WERI-Rb-1 (cell line): ENCODE measurements around the gene CARHSP1.

Source experiments
- DNase-seq: peaks from one replicate; pipeline ENCODE4 v3.0.0-alpha.2; 2020
- H3K27ac ChIP-seq: fragments of 250-450 bp; sonication (Bioruptor Pico); 2 replicates; pipeline ENCODE4 v1.5.1; 2020; ENCODE audit warnings: mild to moderate bottlenecking, moderate library complexity
- H3K27me3 ChIP-seq: fragments of 250-450 bp; sonication (Bioruptor Pico); 2 replicates; pipeline ENCODE4 v1.5.1; 2021; ENCODE audit warnings: mild to moderate bottlenecking, low read depth, moderate library complexity; ENCODE audit not compliant: insufficient read depth, severe bottlenecking
- H3K36me3 ChIP-seq: fragments of 250-450 bp; sonication (Bioruptor Pico); 2 replicates; pipeline ENCODE4 v1.5.1; 2020; ENCODE audit warnings: mild to moderate bottlenecking, moderate library complexity
- H3K4me3 ChIP-seq: 2 replicates; pipeline ENCODE4 v1.5.1; 2011; ENCODE audit warnings: low read depth, mild to moderate bottlenecking, control low read depth, low read length
- H3K9me3 ChIP-seq: fragments of 250-450 bp; sonication (Bioruptor Pico); 2 replicates; pipeline ENCODE4 v1.5.1; 2021; ENCODE audit warnings: mild to moderate bottlenecking, moderate library complexity; ENCODE audit not compliant: severe bottlenecking
- CTCF ChIP-seq: IDR thresholded peaks from 2 replicates; pipeline ENCODE4 v1.5.1; 2011; ENCODE audit warnings: low read depth, mild to moderate bottlenecking, control low read depth, inconsistent platforms, low read length

The CARHSP1 gene

DNA sequence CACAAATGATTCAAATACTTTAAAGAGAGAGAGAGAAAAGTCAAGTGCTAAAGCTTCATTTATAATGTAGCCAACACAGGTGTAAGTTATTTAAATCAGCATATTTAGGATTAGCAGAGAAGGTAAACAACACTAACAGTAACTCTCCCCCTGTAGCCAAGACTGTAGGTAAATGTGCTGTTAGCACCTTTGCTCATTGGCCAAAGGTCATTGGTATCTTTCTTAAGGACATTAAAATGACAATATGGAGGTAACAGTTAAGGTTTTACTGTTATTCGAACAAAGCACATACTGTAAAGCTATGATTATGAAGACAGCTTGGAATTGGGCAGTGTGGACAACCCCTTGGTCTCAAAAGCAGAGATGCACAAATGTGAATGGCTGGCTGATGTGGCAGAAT is 42.0 kb upstream of the CARHSP1 start:
- peaks cover 98% of the 10 kb centered on the region for H3K36me3 ChIP-seq
- H3K9me3 ChIP-seq: no peaks in the 10 kb centered on the region
- no peak overlapping the region for H3K27ac ChIP-seq
- TF ChIP-seq CTCF: no peak
- H3K4me3 ChIP-seq: no peak overlapping the region
- DNase-seq: no peak
- no peaks in the 10 kb centered on the region for H3K27me3 ChIP-seq

DNA sequence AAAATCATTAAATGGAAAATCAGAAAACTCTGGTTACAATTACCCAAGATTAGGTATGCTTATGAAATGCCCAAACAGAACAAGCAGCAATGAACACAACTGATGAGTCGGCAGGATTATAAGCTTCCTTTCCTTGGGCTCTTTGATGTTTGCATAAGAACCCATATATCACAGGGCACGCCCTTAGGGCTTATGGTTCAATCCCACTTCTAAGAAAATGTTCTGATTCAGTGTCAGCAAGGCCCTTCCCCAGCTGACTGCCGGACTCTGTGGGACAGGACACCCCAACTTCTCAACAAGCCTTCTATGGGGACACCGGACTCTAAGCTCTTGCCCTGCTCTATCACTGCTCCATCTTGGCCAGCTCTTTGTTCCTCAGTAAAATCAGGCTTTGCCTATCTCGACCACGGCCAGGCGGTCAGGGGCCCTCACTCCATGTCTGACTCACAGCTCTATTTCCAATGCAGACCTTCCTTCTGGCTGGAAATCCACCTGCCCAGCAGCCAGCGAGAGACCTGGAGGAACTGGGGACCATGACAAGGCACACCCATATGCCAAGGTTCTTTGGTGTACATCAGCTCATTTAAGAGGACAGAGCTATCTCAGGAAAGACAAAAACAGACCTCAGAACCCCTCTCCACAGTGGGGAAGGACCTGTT is 40.1 kb upstream of the CARHSP1 start:
- DNase-seq: no peak
- Histone ChIP-seq H3K4me3 (no peak overlapping the region), H3K36me3 (peaks cover 98% of the 10 kb centered on the region), H3K27ac (no peak overlapping the region), H3K9me3 (no peaks in the 10 kb centered on the region), H3K27me3 (no peaks in the 10 kb centered on the region)
- no peak for TF ChIP-seq CTCF

DNA sequence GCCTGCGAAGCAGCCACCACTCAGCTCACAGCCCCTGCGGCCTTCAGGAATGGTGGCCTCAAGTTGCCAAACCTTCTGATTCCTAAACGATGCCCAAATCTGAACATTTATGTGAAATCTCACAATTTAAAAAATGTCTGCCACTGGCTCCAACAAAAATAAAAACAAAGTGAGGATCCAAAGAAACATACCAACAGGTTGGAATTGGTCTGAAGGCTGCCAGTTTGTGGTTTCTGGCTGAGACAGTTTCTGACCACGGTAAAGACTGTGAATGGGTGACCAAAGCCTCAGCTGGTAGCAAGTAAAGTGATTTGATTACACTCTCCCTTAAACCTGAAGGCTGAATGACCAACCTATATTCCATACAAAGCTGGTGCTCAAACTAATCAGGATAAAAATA is 38.3 kb upstream of the CARHSP1 start:
- Histone ChIP-seq H3K36me3 (peaks cover 98% of the 10 kb centered on the region), H3K4me3 (no peak overlapping the region), H3K27ac (no peak overlapping the region), H3K27me3 (no peaks in the 10 kb centered on the region), H3K9me3 (no peaks in the 10 kb centered on the region)
- TF ChIP-seq CTCF: no peak
- DNase-seq: no peak

GRCh38 chr16:8905795-8906591 is 37.2 kb upstream of the CARHSP1 start:
- no peaks in the 10 kb centered on the region for H3K9me3 ChIP-seq
- TF ChIP-seq CTCF: peak; percentile 62
- peaks cover 98% of the 10 kb centered on the region for H3K36me3 ChIP-seq
- H3K27me3 ChIP-seq: no peaks in the 10 kb centered on the region
- no peak for DNase-seq
- no peak overlapping the region for H3K4me3 ChIP-seq
- no peak overlapping the region for H3K27ac ChIP-seq

GRCh38 chr16:8905168-8905762 is 36.5 kb upstream of the CARHSP1 start:
- H3K4me3 ChIP-seq: no peak overlapping the region
- peak; percentile 37 for DNase-seq
- TF ChIP-seq CTCF: peak; percentile 74
- peaks cover 98% of the 10 kb centered on the region for H3K36me3 ChIP-seq
- no peaks in the 10 kb centered on the region for H3K9me3 ChIP-seq
- H3K27me3 ChIP-seq: no peaks in the 10 kb centered on the region
- no peak overlapping the region for H3K27ac ChIP-seq
